Spleen (tissue), 7 donors: ENCODE data around the gene INO80.

Experiments
- CTCF ChIP-seq, 11 experiments: fragments of 200-600 bp in 7 of 11; fragments of 450-650 bp in 4 of 11; sonication (generic) in 4 of 11; IDR thresholded peaks in 8 of 11; conservative IDR thresholded peaks in 3 of 11; 1 replicate in 7 of 11; 2 replicates in 4 of 11; pipeline versions ENCODE4 v1.4.0 to v1.8.0; 2016 to 2021; ENCODE audit warnings: antibody characterized with exemption in 11 of 11, inconsistent platforms in 4 of 11, mild to moderate bottlenecking in 1 of 11
- POLR2A ChIP-seq, 3 donors: fragments of 450-650 bp; IDR thresholded peaks; one replicate each; pipeline ENCODE4 v1.5.1; 2017; ENCODE audit warnings: antibody characterized with exemption in 3 of 3, mild to moderate bottlenecking in 1 of 3
- POLR2AphosphoS5 ChIP-seq, 3 donors: sonication (generic); formaldehyde crosslinking; IDR thresholded peaks; one replicate each; pipeline ENCODE4 v1.5.1; 2017; ENCODE audit warnings: antibody characterized with exemption in 3 of 3
- donor health status: DM: no; HTN: no; CAD: no; lungs with moderate emphysema.
- donor health status: DM: no; HTN: no; CAD: no.
- donor health status: DM: no; HTN: no; CAD: no.

GRCh38 chr15:40941528-40942336 lies 174.3 kb downstream of the INO80 start:
- peak in 8 of 11 experiments; percentile 17 to 88 (median 76) for TF ChIP-seq CTCF (IDR thresholded peaks at IDR 0.05 in 8 of 11, conservative IDR thresholded peaks at IDR 0.05 in 3 of 11)
- peak in 1 of 3 donors; percentile 6 for TF ChIP-seq POLR2A (IDR thresholded peaks at IDR 0.05)
- TF ChIP-seq POLR2AphosphoS5 (IDR thresholded peaks at IDR 0.05), result peak; percentile 57 to 84 (median 79)
